ENCODE measurements around the gene SLITRK6. TPM values are rescaled to one million over a fixed set of nuclear protein-coding genes. Genes with fewer than 3 reads are reported as not detected.
"Not testable (repeated sequence)": the region's sequence is repeated elsewhere in the genome, so short reads cannot be mapped to it uniquely, and the experiment has no call there.

Gene SLITRK6
- total RNA-seq, 3 donors from 2014 or later, result under 0.01 to 19.0 (median 7.9) TPM

DNA sequence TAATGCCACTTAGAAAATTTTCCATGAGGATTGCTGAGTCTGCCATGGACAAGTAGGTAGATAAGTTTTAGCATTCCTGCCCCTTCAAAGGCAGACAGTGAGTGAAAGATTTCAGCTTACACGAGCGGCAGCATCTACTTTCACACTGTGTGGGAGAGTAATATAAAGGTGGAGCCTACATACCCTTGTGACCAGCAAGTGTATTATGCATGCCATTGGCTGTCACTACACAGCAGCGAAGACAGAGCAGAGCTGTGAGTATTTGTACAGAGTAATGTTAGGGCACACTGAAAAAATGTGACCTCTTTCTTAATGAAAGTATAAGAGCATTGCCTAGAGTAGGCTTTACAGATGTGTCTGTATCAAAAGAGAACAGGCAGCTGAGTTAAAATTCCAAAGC, 14.0 kb downstream of the SLITRK6 start:
- Histone ChIP-seq H3K4me3 (no peak overlapping the region), H3K4me1 (no peaks in the 10 kb centered on the region), H3K9me3 (no peaks in the 10 kb centered on the region), H3K36me3 (no peaks in the 10 kb centered on the region), H3K27me3 (no peaks in the 10 kb centered on the region), H3K27ac (no peak overlapping the region)
- intact Hi-C loops (cut with DNase I; ENCODE audit: low total_unique reads), result no loop called here
- TF ChIP-seq POLR2A (IDR thresholded peaks at IDR 0.05), result no peak
- no peak for TF ChIP-seq POLR2AphosphoS5 (IDR thresholded peaks at IDR 0.05)
- TF ChIP-seq, protein P1, sequence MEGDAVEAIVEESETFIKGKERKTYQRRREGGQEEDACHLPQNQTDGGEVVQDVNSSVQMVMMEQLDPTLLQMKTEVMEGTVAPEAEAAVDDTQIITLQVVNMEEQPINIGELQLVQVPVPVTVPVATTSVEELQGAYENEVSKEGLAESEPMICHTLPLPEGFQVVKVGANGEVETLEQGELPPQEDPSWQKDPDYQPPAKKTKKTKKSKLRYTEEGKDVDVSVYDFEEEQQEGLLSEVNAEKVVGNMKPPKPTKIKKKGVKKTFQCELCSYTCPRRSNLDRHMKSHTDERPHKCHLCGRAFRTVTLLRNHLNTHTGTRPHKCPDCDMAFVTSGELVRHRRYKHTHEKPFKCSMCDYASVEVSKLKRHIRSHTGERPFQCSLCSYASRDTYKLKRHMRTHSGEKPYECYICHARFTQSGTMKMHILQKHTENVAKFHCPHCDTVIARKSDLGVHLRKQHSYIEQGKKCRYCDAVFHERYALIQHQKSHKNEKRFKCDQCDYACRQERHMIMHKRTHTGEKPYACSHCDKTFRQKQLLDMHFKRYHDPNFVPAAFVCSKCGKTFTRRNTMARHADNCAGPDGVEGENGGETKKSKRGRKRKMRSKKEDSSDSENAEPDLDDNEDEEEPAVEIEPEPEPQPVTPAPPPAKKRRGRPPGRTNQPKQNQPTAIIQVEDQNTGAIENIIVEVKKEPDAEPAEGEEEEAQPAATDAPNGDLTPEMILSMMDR (IDR thresholded peaks at IDR 0.05), result no peak
- DNase-seq (ENCODE audit: low spot score in 2 of 2), result no peak

DNA sequence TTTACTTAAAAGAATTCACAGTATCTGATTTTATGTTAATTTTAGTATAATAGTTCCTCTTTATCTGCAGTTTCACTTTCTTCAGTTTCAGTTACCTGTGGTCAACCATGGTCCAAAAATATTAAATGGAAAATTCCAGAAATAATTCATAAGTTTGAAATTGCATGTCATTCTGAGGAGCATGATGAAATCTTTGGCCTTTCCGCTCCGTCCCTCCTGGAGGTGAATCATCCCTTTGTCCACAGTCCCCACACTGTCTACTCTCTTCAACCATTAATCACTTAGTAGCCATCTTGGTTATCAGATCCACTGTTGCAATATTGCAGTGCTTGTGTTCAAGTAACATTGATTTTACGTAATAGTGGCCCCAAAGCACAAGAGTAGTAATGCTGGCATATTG, 26.9 kb downstream of the SLITRK6 start:
- H3K27me3 ChIP-seq, result no peaks in the 10 kb centered on the region
- DNase-seq (ENCODE audit: low spot score in 2 of 2), result no peak
- TF ChIP-seq POLR2AphosphoS5 (IDR thresholded peaks at IDR 0.05) (no peak), POLR2A (IDR thresholded peaks at IDR 0.05) (no peak)
- TF ChIP-seq, protein P1 (IDR thresholded peaks at IDR 0.05), result no peak
- no peak overlapping the region for H3K27ac ChIP-seq
- no peaks in the 10 kb centered on the region for H3K36me3 ChIP-seq
- H3K9me3 ChIP-seq, result no peaks in the 10 kb centered on the region
- H3K4me3 ChIP-seq, result no peak overlapping the region
- H3K4me1 ChIP-seq, result no peaks in the 10 kb centered on the region
- intact Hi-C loops (cut with DNase I; ENCODE audit: low total_unique reads), result no loop called here

DNA sequence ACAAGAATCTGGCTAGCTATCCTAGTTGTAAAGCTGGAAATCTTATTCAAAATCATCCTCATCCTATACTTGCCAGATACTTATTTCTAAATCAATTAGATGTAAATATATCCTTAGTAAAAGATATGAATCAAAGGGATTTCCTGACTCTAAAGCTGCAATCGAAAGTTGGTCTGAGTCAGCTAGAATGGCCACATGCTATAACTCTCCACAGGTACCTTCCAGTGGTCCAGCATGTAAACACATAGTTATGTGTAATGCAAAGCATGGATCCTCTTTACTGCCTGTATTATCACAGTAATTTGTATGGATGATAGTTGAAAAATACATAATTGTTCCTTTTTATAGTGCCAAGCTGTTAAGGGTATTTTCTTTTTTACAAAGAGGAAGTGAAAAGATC, 27.4 kb downstream of the SLITRK6 start:
- Histone ChIP-seq H3K4me3 (no peak overlapping the region), H3K27me3 (no peaks in the 10 kb centered on the region), H3K27ac (no peak overlapping the region), H3K4me1 (no peaks in the 10 kb centered on the region), H3K9me3 (no peaks in the 10 kb centered on the region), H3K36me3 (no peaks in the 10 kb centered on the region)
- no peak for DNase-seq (ENCODE audit: low spot score in 2 of 2)
- TF ChIP-seq, protein P1 (IDR thresholded peaks at IDR 0.05), result no peak
- TF ChIP-seq POLR2AphosphoS5 (IDR thresholded peaks at IDR 0.05), result no peak
- no peak for TF ChIP-seq POLR2A (IDR thresholded peaks at IDR 0.05)
- intact Hi-C loops (cut with DNase I; ENCODE audit: low total_unique reads), result no loop called here

DNA sequence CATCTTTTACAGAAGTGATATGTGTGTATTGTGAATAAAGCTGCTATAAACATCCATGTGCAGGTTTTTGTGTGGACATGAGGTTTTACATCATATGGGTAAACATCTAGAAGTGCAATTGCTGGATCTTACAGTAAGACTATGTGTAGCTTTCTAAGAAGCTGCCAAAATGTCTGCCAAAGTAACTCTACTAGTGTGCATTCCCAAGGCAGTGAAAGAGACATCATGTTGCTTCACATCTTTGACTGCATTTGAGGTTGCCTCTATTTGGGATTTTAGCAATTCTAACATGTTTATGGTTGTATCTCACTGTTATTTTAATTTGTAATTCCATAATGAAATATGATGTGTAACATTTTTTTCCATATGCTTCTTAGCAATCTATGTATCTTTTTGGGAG, 30.3 kb downstream of the SLITRK6 start:
- Histone ChIP-seq H3K27me3 (no peaks in the 10 kb centered on the region), H3K4me3 (no peak overlapping the region), H3K36me3 (no peaks in the 10 kb centered on the region), H3K9me3 (no peaks in the 10 kb centered on the region), H3K27ac (no peak overlapping the region), H3K4me1 (no peaks in the 10 kb centered on the region)
- intact Hi-C loops (cut with DNase I; ENCODE audit: low total_unique reads), result no loop called here
- no peak for DNase-seq (ENCODE audit: low spot score in 2 of 2)
- TF ChIP-seq, protein P1 (IDR thresholded peaks at IDR 0.05), result no peak
- TF ChIP-seq POLR2AphosphoS5 (IDR thresholded peaks at IDR 0.05) (no peak), POLR2A (IDR thresholded peaks at IDR 0.05) (no peak)

DNA sequence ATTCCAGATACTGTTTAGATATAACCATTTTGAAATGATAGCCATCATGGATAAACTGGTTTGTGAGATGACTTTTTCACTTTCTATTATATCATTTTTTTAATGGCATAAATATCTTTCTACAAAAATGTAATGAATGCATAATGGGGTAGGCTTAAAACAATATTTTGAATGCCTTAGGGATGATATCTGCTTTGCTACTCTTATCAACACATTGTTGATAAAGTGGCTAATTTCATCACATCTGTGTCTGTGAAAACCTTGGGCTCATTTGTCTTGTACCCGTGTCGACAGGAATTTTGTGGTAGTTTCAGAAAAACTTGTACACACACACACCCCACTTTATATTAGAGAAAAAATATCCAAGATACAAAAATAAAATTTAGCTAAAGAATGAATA, 44.1 kb downstream of the SLITRK6 start:
- Histone ChIP-seq H3K4me3 (no peak overlapping the region), H3K27ac (no peak overlapping the region), H3K9me3 (no peaks in the 10 kb centered on the region), H3K4me1 (no peaks in the 10 kb centered on the region), H3K27me3 (no peaks in the 10 kb centered on the region), H3K36me3 (no peaks in the 10 kb centered on the region)
- intact Hi-C loops (cut with DNase I; ENCODE audit: low total_unique reads), result no loop called here
- no peak for DNase-seq (ENCODE audit: low spot score in 2 of 2)
- TF ChIP-seq, protein P1 (IDR thresholded peaks at IDR 0.05), result no peak
- TF ChIP-seq POLR2A (IDR thresholded peaks at IDR 0.05), result no peak
- TF ChIP-seq POLR2AphosphoS5 (IDR thresholded peaks at IDR 0.05), result no peak

DNA sequence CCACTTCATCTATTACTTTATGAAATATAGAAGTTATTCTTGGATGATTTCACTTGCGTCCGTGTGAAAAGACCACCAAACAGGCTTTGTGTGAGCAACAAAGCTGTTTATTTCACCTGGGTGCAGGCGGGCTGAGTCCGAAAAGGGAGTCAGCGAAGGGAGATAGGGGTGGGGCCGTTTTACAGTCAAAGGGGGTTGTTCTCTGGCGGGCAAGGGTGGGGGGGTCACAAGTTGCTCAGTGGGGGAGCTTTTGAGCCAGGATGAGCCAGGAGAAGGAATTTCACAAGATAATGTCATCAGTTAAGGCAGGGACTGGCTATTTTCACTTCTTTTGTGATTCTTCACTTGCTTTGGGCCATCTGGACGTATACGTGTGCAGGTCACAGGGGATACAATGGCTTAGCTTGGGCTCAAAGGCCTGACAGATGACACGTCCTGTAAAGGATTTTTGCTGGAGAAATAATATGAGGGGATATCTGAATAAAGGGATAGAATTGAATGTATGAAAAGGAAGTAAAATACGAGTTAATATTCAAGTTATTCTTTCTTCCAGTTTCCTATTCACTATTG, 55.9 kb downstream of the SLITRK6 start:
- H3K36me3 ChIP-seq; H3K27me3 ChIP-seq; H3K4me3 ChIP-seq; H3K27ac ChIP-seq; DNase-seq (ENCODE audit: low spot score in 2 of 2); intact Hi-C loops (cut with DNase I; ENCODE audit: low total_unique reads); H3K4me1 ChIP-seq; H3K9me3 ChIP-seq: not testable (repeated sequence)

Measured in breast epithelium (tissue), 4 donors.